Panc1 (cell line): ENCODE measurements around the gene MTPN. TPM values are rescaled to one million over a fixed set of nuclear protein-coding genes. Genes with fewer than 3 reads are reported as not detected.

Experiments used
- ATAC-seq: fragments of 200-7000 bp; cut with Tn5 transposase; 2 replicates; pipeline ENCODE4 v1.9.1; 2020; ENCODE audit warnings: mild to moderate bottlenecking, moderate library complexity
- BruUV-seq: library from RNA; stranded (reverse); fragments of 400-500 nt; replicated peaks from 2 replicates; lab custom pipeline; 2021; lab: Mats Ljungman, UMichigan
- CTCF ChIA-PET: fragments of 300-600 bp; sonication (Branson Sonifier 250); formaldehyde crosslinking; loops from one replicate; lab custom pipeline; 2022; ENCODE audit warnings: antibody characterized with exemption; lab: Charles Lee
- POLR2A ChIA-PET: fragments of 300-600 bp; sonication (Branson Sonifier 250); formaldehyde crosslinking; loops from one replicate; lab custom pipeline; 2022; ENCODE audit warnings: antibody characterized with exemption; lab: Charles Lee
- DNase-seq: peaks from one replicate; pipeline ENCODE4 v3.0.0-alpha.2; 2010; ENCODE audit warnings: low read depth, low spot score
- H3K27ac ChIP-seq: 2 replicates; pipeline ENCODE4 v1.5.1; 2011; ENCODE audit warnings: mild to moderate bottlenecking, low read length, inconsistent platforms
- H3K27me3 ChIP-seq: fragments of 200-500 bp; sonication (Bioruptor generic); 2 replicates; pipeline ENCODE4 v1.6.0; 2014; ENCODE audit warnings: low read length, inconsistent platforms; ENCODE audit not compliant: control insufficient read depth, insufficient read depth
- H3K36me3 ChIP-seq: fragments of 200-500 bp; sonication (Bioruptor generic); 2 replicates; pipeline ENCODE4 v1.5.1; 2014; ENCODE audit warnings: inconsistent platforms, mild to moderate bottlenecking, low read length, moderate library complexity; ENCODE audit not compliant: control insufficient read depth, insufficient read depth
- H3K4me1 ChIP-seq: 2 replicates; pipeline ENCODE4 v1.5.1; 2011; ENCODE audit warnings: inconsistent platforms, mild to moderate bottlenecking, low read length, moderate library complexity; ENCODE audit not compliant: control insufficient read depth, insufficient read depth
- H3K4me3 ChIP-seq, 2 experiments: 2 replicates each; pipeline ENCODE4 v1.5.1; 2011 to 2012; ENCODE audit warnings: low read depth in 2 of 2, low read length in 2 of 2, mild to moderate bottlenecking in 2 of 2, inconsistent platforms in 1 of 2, moderate library complexity in 1 of 2
- H3K9me3 ChIP-seq: fragments of 200-500 bp; sonication (Bioruptor generic); 2 replicates; pipeline ENCODE4 v1.5.1; 2014; ENCODE audit warnings: low read depth, mild to moderate bottlenecking, inconsistent platforms, low read length, moderate library complexity; ENCODE audit not compliant: control insufficient read depth, insufficient read depth
- POLR2AphosphoS5 ChIP-seq: IDR thresholded peaks from 2 replicates; pipeline ENCODE4 v1.6.1; 2012; ENCODE audit warnings: mild to moderate bottlenecking, low read depth, low read length, moderate library complexity
- SIN3A ChIP-seq: IDR thresholded peaks from 2 replicates; pipeline ENCODE4 v1.6.1; 2012; ENCODE audit warnings: low read depth, mild to moderate bottlenecking, low read length, moderate library complexity, borderline replicate concordance; ENCODE audit not compliant: insufficient read depth
- TCF7L2 ChIP-seq: IDR thresholded peaks from 2 replicates; pipeline ENCODE4 v1.6.1; 2011; ENCODE audit warnings: mild to moderate bottlenecking, low read depth, low read length, inconsistent platforms
- in situ Hi-C: cut with HindIII; loops from 2 replicates; pipeline ENCODE4 v1.10.0; 2016; ENCODE audit warnings: low sequenced_read_pairs, low pct_unique_long_range_greater_than_20kb
- intact Hi-C: fragments of 100-400 bp; cut with micrococcal nuclease; formaldehyde crosslinking; loops from one replicate; pipeline ENCODE4 v1.10.0; 2022; ENCODE audit not compliant: unreplicated experiment
- total RNA-seq: library from RNA; stranded (reverse); gene quantifications from one replicate; pipeline ENCODE4 v1.2.1, GENCODE V29; 2021; ENCODE audit not compliant: unreplicated experiment
- TF ChIP-seq, protein P1 (sequence below): fragments of 450-650 bp; IDR thresholded peaks from 2 replicates; pipeline ENCODE4 v1.5.1; 2017; ENCODE audit warnings: mild to moderate bottlenecking
- TF ChIP-seq, protein P2 (sequence below), 2 experiments: IDR thresholded peaks; 2 replicates each; pipeline ENCODE4 v1.6.1; 2011 to 2012; ENCODE audit warnings: low read depth in 2 of 2, control low read depth in 1 of 2, low read length in 1 of 2, mild to moderate bottlenecking in 1 of 2, moderate library complexity in 1 of 2; ENCODE audit not compliant: insufficient read depth in 1 of 2

Gene MTPN
- total RNA-seq, 1 experiment from 2014 or later, result 177 TPM

DNA sequence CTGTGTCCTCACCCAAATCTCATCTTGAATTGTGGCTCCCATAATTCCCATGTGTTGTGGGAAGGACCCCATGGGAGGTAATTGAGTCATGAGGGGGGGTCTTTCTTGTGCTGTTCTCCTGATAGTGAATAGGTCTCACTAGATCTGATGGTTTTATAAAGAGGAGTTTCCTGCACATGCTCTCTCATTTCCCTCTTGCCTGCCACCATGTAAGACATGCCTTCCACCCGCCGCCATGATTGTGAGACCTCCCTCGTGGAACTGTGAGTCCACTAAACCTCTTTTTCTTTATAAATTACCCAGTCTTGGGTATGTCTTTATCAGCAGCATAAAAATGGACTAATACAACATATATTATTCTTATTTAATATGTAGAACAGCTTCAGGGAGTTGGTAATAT is 29.0 kb upstream of the MTPN start:
- no peaks in the 10 kb centered on the region for H3K9me3 ChIP-seq
- no peaks in the 10 kb centered on the region for H3K27me3 ChIP-seq
- H3K36me3 ChIP-seq, result no peaks in the 10 kb centered on the region
- TF ChIP-seq TCF7L2 (no peak), POLR2AphosphoS5 (no peak), SIN3A (no peak)
- TF ChIP-seq, protein P1, sequence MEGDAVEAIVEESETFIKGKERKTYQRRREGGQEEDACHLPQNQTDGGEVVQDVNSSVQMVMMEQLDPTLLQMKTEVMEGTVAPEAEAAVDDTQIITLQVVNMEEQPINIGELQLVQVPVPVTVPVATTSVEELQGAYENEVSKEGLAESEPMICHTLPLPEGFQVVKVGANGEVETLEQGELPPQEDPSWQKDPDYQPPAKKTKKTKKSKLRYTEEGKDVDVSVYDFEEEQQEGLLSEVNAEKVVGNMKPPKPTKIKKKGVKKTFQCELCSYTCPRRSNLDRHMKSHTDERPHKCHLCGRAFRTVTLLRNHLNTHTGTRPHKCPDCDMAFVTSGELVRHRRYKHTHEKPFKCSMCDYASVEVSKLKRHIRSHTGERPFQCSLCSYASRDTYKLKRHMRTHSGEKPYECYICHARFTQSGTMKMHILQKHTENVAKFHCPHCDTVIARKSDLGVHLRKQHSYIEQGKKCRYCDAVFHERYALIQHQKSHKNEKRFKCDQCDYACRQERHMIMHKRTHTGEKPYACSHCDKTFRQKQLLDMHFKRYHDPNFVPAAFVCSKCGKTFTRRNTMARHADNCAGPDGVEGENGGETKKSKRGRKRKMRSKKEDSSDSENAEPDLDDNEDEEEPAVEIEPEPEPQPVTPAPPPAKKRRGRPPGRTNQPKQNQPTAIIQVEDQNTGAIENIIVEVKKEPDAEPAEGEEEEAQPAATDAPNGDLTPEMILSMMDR, result no peak
- TF ChIP-seq, protein P2, sequence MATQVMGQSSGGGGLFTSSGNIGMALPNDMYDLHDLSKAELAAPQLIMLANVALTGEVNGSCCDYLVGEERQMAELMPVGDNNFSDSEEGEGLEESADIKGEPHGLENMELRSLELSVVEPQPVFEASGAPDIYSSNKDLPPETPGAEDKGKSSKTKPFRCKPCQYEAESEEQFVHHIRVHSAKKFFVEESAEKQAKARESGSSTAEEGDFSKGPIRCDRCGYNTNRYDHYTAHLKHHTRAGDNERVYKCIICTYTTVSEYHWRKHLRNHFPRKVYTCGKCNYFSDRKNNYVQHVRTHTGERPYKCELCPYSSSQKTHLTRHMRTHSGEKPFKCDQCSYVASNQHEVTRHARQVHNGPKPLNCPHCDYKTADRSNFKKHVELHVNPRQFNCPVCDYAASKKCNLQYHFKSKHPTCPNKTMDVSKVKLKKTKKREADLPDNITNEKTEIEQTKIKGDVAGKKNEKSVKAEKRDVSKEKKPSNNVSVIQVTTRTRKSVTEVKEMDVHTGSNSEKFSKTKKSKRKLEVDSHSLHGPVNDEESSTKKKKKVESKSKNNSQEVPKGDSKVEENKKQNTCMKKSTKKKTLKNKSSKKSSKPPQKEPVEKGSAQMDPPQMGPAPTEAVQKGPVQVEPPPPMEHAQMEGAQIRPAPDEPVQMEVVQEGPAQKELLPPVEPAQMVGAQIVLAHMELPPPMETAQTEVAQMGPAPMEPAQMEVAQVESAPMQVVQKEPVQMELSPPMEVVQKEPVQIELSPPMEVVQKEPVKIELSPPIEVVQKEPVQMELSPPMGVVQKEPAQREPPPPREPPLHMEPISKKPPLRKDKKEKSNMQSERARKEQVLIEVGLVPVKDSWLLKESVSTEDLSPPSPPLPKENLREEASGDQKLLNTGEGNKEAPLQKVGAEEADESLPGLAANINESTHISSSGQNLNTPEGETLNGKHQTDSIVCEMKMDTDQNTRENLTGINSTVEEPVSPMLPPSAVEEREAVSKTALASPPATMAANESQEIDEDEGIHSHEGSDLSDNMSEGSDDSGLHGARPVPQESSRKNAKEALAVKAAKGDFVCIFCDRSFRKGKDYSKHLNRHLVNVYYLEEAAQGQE (IDR thresholded peaks at IDR 0.05; ENCODE audit: insufficient read depth in 1 of 2, low read depth in 2 of 2, low read length in 1 of 2), result no peak
- no TSS peak for BruUV-seq
- no peak for DNase-seq
- H3K27ac ChIP-seq, result no peak overlapping the region
- ChIA-PET CTCF (no interaction called here), POLR2A (no interaction called here)
- H3K4me1 ChIP-seq, result no peaks in the 10 kb centered on the region
- in situ Hi-C loops, result no loop called here
- no peak overlapping the region for H3K4me3 ChIP-seq
- intact Hi-C loops, result no loop called here
- no peak for ATAC-seq

DNA sequence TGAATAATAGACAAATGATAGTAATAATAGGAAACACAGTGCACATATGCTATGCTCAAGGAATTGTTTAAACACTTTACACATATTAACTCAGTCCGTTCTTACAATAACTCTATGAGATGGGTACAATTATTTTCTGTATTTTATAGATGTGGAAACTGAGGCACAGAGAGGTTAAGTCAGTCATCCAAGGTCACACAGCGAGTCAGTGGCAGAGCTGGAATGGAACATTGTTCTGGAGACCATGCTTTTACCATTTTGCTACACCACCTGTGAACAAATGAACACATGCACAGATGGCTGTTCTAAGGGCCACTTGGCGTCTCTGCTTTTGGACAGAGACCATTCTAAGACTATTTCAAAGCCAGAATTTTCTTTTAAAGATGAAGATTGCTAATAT is 26.9 kb upstream of the MTPN start:
- Histone ChIP-seq H3K36me3 (no peaks in the 10 kb centered on the region), H3K9me3 (no peaks in the 10 kb centered on the region), H3K27me3 (no peaks in the 10 kb centered on the region), H3K27ac (no peak overlapping the region), H3K4me1 (no peaks in the 10 kb centered on the region), H3K4me3 (no peak overlapping the region)
- no TSS peak for BruUV-seq
- in situ Hi-C loops (no loop called here), intact Hi-C loops (no loop called here)
- ChIA-PET POLR2A (no interaction called here), CTCF (no interaction called here)
- ATAC-seq (no peak), DNase-seq (no peak)
- TF ChIP-seq, protein P2 (IDR thresholded peaks at IDR 0.05; ENCODE audit: insufficient read depth in 1 of 2, low read depth in 2 of 2, low read length in 1 of 2), result no peak
- TF ChIP-seq, protein P1, result no peak
